HCT116 (cell line): ENCODE measurements around the gene EGFL7.

Experiments used
- CEBPB ChIP-seq: IDR thresholded peaks from 2 replicates; pipeline ENCODE4 v1.6.1; 2012; ENCODE audit warnings: low read depth
- EGR1 ChIP-seq: IDR thresholded peaks from 2 replicates; pipeline ENCODE4 v1.6.1; 2012; ENCODE audit warnings: low read depth
- EZH2 ChIP-seq: fragments of 200-600 bp; sonication (generic); IDR thresholded peaks from 2 replicates; pipeline ENCODE4 v1.6.1; 2017; ENCODE audit warnings: antibody characterized with exemption, mixed run types
- EZH2phosphoT487 ChIP-seq: fragments of 200-600 bp; IDR thresholded peaks from 2 replicates; pipeline ENCODE4 v1.6.1; 2018; ENCODE audit warnings: antibody characterized with exemption, borderline replicate concordance
- POLR2A ChIP-seq: IDR thresholded peaks from 2 replicates; pipeline ENCODE4 v1.7.0; 2011; ENCODE audit warnings: borderline replicate concordance; ENCODE audit not compliant: insufficient read depth, insufficient read length; ENCODE audit errors: extremely low read depth
- POLR2AphosphoS5 ChIP-seq: IDR thresholded peaks from 2 replicates; pipeline ENCODE4 v1.6.1; 2011; ENCODE audit warnings: mild to moderate bottlenecking, low read depth, low read length, moderate library complexity
- RAD21 ChIP-seq: IDR thresholded peaks from 2 replicates; pipeline ENCODE4 v1.6.1; 2012; ENCODE audit warnings: low read depth, mild to moderate bottlenecking
- SIN3A ChIP-seq: IDR thresholded peaks from 2 replicates; pipeline ENCODE4 v1.6.1; 2012; ENCODE audit warnings: low read depth
- SP1 ChIP-seq: IDR thresholded peaks from 2 replicates; pipeline ENCODE4 v1.6.1; 2012; ENCODE audit warnings: low read depth
- ZNF274 ChIP-seq: fragments of 200-500 bp; sonication (Bioruptor generic); IDR thresholded peaks from 2 replicates; pipeline ENCODE4 v1.6.1; 2014; ENCODE audit warnings: mild to moderate bottlenecking, low read depth, low read length, inconsistent platforms
- TF ChIP-seq, protein P1 (sequence below), 3 experiments: fragments of 200-600 bp in 1 of 3; sonication (generic) in 1 of 3; IDR thresholded peaks in 2 of 3; conservative IDR thresholded peaks in 1 of 3; 2 replicates each; pipeline ENCODE4 v1.5.1; 2012 to 2017; ENCODE audit warnings: low read depth in 2 of 3, low read length in 2 of 3, antibody characterized with exemption in 1 of 3, borderline replicate concordance in 1 of 3, control low read depth in 1 of 3, mild to moderate bottlenecking in 1 of 3, mixed read lengths in 1 of 3, mixed run types in 1 of 3, moderate library complexity in 1 of 3; ENCODE audit not compliant: insufficient read depth in 1 of 3
- TF ChIP-seq, protein P2 (sequence below): IDR thresholded peaks from 2 replicates; pipeline ENCODE4 v1.6.1; 2012; ENCODE audit warnings: low read depth
- TF ChIP-seq, protein P3 (sequence below): IDR thresholded peaks from 2 replicates; pipeline ENCODE4 v1.6.1; 2012
- TF ChIP-seq, protein P4 (sequence below): IDR thresholded peaks from 2 replicates; pipeline ENCODE4 v1.6.1; 2011; ENCODE audit warnings: mild to moderate bottlenecking, low read length, moderate library complexity; ENCODE audit not compliant: insufficient replicate concordance; ENCODE audit errors: extremely low read depth

DNA sequence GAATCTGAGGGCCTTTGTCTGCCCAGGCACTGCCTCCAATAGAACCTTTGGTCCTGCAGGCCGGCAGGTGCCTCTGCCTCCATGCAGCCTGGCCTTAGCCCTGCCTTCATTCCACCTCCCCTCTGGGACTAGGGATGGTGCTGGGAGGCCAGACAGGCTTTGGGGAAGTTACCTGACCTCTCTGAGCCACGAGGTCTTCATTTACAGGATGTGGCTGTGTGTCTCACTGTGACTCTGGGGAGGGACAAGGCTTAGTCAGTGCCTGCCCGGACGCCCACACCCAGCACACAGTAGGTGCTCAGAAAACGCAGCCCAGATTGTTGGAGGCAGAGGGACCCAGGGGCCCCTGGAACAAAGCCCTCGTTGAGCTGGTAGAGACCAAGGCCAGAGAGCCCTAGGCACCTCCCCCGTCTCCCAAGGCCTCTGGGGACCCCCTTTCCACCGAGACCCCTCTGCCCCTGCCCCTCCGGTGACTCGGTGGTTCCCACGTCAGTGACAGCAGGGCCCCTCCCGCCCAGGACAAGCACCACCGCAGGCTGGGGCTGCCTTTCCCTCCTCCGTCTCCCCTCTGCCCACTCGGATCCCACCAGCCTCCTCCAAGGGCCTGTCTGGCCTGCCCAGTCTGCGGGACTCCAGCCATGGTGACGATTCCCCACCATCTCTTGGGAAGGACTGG is 46.9 kb upstream of the EGFL7 start:
- TF ChIP-seq EZH2phosphoT487 (no peak), CEBPB (no peak), POLR2AphosphoS5 (no peak), ZNF274 (no peak), EZH2 (no peak), RAD21 (no peak), POLR2A (no peak), SP1 (no peak), EGR1 (no peak), SIN3A (no peak)
- TF ChIP-seq, protein P1, sequence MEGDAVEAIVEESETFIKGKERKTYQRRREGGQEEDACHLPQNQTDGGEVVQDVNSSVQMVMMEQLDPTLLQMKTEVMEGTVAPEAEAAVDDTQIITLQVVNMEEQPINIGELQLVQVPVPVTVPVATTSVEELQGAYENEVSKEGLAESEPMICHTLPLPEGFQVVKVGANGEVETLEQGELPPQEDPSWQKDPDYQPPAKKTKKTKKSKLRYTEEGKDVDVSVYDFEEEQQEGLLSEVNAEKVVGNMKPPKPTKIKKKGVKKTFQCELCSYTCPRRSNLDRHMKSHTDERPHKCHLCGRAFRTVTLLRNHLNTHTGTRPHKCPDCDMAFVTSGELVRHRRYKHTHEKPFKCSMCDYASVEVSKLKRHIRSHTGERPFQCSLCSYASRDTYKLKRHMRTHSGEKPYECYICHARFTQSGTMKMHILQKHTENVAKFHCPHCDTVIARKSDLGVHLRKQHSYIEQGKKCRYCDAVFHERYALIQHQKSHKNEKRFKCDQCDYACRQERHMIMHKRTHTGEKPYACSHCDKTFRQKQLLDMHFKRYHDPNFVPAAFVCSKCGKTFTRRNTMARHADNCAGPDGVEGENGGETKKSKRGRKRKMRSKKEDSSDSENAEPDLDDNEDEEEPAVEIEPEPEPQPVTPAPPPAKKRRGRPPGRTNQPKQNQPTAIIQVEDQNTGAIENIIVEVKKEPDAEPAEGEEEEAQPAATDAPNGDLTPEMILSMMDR (IDR thresholded peaks at IDR 0.05 in 2 of 3, conservative IDR thresholded peaks at IDR 0.05 in 1 of 3; ENCODE audit: borderline replicate concordance in 1 of 3, insufficient read depth in 1 of 3, low read depth in 2 of 3, low read length in 2 of 3), result no peak
- TF ChIP-seq, protein P2, sequence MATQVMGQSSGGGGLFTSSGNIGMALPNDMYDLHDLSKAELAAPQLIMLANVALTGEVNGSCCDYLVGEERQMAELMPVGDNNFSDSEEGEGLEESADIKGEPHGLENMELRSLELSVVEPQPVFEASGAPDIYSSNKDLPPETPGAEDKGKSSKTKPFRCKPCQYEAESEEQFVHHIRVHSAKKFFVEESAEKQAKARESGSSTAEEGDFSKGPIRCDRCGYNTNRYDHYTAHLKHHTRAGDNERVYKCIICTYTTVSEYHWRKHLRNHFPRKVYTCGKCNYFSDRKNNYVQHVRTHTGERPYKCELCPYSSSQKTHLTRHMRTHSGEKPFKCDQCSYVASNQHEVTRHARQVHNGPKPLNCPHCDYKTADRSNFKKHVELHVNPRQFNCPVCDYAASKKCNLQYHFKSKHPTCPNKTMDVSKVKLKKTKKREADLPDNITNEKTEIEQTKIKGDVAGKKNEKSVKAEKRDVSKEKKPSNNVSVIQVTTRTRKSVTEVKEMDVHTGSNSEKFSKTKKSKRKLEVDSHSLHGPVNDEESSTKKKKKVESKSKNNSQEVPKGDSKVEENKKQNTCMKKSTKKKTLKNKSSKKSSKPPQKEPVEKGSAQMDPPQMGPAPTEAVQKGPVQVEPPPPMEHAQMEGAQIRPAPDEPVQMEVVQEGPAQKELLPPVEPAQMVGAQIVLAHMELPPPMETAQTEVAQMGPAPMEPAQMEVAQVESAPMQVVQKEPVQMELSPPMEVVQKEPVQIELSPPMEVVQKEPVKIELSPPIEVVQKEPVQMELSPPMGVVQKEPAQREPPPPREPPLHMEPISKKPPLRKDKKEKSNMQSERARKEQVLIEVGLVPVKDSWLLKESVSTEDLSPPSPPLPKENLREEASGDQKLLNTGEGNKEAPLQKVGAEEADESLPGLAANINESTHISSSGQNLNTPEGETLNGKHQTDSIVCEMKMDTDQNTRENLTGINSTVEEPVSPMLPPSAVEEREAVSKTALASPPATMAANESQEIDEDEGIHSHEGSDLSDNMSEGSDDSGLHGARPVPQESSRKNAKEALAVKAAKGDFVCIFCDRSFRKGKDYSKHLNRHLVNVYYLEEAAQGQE, result no peak
- TF ChIP-seq, protein P3, sequence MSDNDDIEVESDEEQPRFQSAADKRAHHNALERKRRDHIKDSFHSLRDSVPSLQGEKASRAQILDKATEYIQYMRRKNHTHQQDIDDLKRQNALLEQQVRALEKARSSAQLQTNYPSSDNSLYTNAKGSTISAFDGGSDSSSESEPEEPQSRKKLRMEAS, result no peak
- TF ChIP-seq, protein P4, sequence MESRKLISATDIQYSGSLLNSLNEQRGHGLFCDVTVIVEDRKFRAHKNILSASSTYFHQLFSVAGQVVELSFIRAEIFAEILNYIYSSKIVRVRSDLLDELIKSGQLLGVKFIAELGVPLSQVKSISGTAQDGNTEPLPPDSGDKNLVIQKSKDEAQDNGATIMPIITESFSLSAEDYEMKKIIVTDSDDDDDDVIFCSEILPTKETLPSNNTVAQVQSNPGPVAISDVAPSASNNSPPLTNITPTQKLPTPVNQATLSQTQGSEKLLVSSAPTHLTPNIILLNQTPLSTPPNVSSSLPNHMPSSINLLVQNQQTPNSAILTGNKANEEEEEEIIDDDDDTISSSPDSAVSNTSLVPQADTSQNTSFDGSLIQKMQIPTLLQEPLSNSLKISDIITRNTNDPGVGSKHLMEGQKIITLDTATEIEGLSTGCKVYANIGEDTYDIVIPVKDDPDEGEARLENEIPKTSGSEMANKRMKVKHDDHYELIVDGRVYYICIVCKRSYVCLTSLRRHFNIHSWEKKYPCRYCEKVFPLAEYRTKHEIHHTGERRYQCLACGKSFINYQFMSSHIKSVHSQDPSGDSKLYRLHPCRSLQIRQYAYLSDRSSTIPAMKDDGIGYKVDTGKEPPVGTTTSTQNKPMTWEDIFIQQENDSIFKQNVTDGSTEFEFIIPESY, result no peak
